Activated T-helper 17 cell treated with anti-CD3 and anti-CD28 coated beads, Interleukin-2, amount 50 U/mL, for 72 hours (primary cell): ENCODE measurements around the gene RABEP2. TPM values are rescaled to one million over a fixed set of nuclear protein-coding genes. Genes with fewer than 3 reads are reported as not detected.
"Not testable (repeated sequence)": the region's sequence is repeated elsewhere in the genome, so short reads cannot be mapped to it uniquely, and the experiment has no call there.

ENCODE experiments used
- ATAC-seq: fragments of 150-1000 bp; cut with Tn5 transposase; replicated peaks from 2 replicates; pipeline ENCODE4 v1.10.0; 2021; ENCODE audit warnings: mild to moderate bottlenecking, moderate library complexity
- H3K27ac Mint-ChIP-seq: one replicate; pipeline ENCODE4 v1.8.0; 2022; ENCODE audit warnings: mixed read lengths
- H3K27me3 Mint-ChIP-seq: one replicate; pipeline ENCODE4 v1.8.0; 2022; ENCODE audit warnings: mixed read lengths
- H3K36me3 Mint-ChIP-seq: one replicate; pipeline ENCODE4 v1.8.0; 2022; ENCODE audit warnings: low read depth, mild to moderate bottlenecking, mixed read lengths
- H3K4me1 Mint-ChIP-seq: one replicate; pipeline ENCODE4 v1.8.0; 2022; ENCODE audit warnings: mixed read lengths
- H3K4me3 Mint-ChIP-seq: one replicate; pipeline ENCODE4 v1.8.0; 2022; ENCODE audit warnings: mild to moderate bottlenecking, mixed read lengths
- H3K9me3 Mint-ChIP-seq: one replicate; pipeline ENCODE4 v1.8.0; 2022; ENCODE audit warnings: mixed read lengths
- total RNA-seq, 2 donors: library from RNA; stranded (reverse); gene quantifications; one replicate each; pipeline ENCODE4 v1.2.3, GENCODE V29; 2022

The RABEP2 gene
- total RNA-seq, 2 donors from 2014 or later, result 21.5 to 34.1 TPM

DNA sequence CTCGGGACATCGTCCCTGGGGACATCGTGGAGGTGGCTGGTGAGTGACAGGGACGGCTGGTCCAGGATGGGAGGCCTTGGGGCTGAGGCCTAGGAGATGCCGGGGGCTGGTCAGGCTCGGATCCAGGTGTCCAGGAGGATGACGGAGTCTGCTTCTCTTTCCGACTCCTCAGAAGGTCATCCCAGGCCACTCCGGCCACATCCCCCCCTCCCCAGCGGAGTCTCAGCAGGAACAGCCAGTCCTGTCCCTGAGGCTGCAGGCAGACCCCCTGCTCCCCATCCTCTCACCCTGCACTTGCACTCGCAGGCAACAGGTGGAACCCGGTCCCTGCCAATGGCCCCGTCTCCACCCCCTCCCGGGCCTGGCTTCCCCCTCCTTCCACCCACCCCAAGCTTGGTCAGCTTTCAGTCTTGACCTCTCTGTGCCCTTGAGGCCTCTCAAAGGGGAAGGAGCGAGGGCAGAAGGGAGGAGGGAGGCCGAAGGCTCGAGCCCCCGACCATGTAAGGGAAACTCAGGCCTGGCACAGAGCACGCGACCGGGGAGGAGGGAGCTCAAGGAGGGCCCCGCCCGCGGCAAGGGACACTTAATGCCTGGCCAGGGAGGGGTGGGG is 42.4 kb downstream of the RABEP2 start:
- ATAC-seq, result no peak
- Mint-ChIP-seq H3K27ac (no peak overlapping the region), H3K4me1 (no peaks in the 10 kb centered on the region), H3K36me3 (no peaks in the 10 kb centered on the region), H3K4me3 (no peak overlapping the region), H3K9me3 (no peaks in the 10 kb centered on the region), H3K27me3 (peaks cover 11% of the 10 kb centered on the region)

DNA sequence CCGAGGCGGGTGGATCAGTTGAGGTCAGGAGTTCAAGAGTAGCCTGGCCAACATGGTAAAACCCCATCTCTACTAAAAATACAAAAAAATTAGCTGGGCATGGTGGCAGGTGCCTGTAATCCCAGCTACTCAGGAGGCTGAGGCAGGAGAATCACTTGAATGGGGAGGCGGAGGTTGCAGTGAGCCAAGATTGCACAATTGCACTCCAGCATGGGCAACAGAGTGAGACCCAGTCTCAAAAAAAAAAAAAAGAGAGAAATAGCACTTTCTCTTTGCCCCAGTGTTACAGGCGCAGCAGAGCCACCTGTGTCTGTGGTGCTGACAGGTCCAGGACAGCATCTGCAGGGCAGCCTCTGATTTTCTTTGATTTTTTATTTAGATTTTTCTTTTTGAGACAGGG is 43.5 kb downstream of the RABEP2 start:
- not testable (repeated sequence) for ATAC-seq, H3K27ac Mint-ChIP-seq, H3K9me3 Mint-ChIP-seq, H3K36me3 Mint-ChIP-seq, H3K4me1 Mint-ChIP-seq
- H3K4me3 Mint-ChIP-seq, result peak overlapping the region; percentile 83
- H3K27me3 Mint-ChIP-seq, result peaks cover 11% of the 10 kb centered on the region

DNA sequence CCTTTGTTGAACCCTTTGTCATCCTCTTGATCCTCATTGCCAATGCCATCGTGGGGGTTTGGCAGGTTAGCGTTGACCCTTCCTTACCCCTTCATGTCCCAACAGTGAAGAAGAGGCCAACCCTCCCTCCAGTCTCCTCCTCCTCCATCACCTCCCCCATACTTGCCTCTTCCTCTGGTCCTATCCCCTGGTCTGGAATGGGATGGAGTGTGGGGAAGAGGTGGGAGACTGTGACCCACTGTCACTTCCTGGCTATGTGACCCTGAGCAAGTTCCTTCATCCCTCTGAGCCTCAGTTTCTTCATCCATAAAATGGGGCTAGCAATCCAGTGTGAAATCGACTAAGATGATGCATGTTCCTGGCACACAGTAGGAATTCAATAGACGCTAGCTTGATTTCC is 44.1 kb downstream of the RABEP2 start:
- Mint-ChIP-seq H3K4me3 (peak overlapping the region; percentile 83), H3K4me1 (no peaks in the 10 kb centered on the region), H3K9me3 (no peaks in the 10 kb centered on the region), H3K27me3 (peaks cover 11% of the 10 kb centered on the region), H3K36me3 (no peaks in the 10 kb centered on the region), H3K27ac (no peak overlapping the region)
- ATAC-seq, result no peak

DNA sequence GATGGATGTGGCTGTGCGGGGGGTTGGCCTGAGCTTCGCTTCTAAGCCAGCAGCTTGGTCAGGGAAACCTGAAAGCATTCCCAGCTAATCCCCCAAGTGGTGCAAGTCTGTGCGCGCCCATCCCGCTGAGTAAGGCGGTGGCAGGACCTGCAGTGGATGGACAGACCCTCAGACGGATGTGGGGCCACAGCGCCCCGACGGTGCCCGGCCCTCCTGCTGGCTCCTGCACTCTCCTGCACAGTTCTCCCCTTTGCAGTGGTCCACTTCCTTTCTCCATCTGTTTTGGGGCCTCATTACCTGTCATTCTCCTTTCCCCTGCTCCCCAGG is 44.5 kb downstream of the RABEP2 start:
- H3K36me3 Mint-ChIP-seq, result no peaks in the 10 kb centered on the region
- H3K4me3 Mint-ChIP-seq, result peak overlapping the region; percentile 83
- no peak for ATAC-seq
- H3K27ac Mint-ChIP-seq, result no peak overlapping the region
- peaks cover 11% of the 10 kb centered on the region for H3K27me3 Mint-ChIP-seq
- H3K4me1 Mint-ChIP-seq, result no peaks in the 10 kb centered on the region
- H3K9me3 Mint-ChIP-seq, result no peaks in the 10 kb centered on the region

DNA sequence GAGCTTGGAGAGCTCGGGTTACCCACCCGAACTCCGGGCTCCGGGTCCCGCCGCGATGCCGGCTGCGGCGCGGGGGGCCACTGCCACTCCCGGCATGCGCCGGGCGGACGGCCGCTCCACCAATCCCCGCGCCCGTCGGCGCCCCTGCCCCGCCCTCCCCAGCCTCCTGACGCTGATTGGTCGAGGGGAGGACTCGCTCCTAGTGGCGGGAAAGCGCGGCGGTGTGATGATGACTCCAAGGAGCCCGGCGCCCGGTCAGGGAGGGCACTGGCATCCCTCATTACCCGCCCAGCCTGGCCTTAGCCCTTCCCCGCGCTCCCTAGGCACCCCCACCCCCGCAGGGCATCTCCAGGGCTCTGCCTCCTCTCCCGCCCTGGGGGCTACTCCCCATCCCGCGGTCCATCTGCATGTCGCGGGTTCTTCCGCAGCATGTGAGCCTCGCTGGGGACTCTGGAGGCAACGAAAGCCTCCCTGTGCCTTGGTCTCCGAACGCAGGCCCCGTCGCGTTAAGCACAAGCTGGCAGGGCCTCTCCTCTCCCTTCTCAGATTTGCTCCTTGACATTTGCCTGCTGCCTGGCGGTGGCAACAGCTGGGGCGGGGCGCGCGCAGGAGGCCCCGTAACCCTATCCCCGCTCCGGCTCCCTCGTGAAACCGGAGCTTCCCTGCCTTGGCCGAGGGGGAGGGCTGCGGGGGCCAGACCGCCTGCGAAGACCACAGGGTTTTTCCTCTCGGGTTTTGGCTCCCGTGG is 45.0 kb downstream of the RABEP2 start:
- no peaks in the 10 kb centered on the region for H3K36me3 Mint-ChIP-seq
- peak; percentile 99 for ATAC-seq

DNA sequence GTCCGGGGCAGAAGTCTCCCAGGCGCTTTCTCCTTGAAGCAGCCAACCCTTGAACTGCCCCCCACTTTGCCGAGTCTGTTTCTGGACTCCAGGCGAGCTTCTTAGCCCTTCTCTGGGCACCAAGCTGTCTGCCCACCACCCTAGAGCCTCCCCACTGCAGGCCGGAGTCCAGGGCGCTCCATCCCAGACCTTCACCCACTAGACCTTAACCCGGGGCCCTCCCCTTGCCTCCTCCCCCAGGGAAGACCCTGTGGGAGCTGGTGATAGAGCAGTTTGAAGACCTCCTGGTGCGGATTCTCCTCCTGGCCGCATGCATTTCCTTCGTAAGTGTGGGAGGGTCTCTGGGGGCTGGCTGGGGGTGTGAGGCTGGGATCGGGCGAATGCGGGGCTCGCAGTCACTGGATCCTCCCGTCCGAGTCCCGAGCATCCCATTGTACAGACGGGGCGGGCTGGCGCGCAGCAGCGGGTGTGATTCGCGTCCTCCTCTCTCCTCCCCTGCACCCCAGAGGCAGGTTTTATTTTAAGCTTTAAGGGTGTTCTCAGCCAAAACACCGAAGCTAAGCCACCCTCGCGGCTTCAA is 45.7 kb downstream of the RABEP2 start:
- Mint-ChIP-seq H3K4me3 (peak overlapping the region; percentile 83), H3K9me3 (no peaks in the 10 kb centered on the region), H3K27ac (peak overlapping the region; percentile 33), H3K27me3 (peaks cover 11% of the 10 kb centered on the region), H3K4me1 (no peaks in the 10 kb centered on the region), H3K36me3 (no peaks in the 10 kb centered on the region)
- peak; percentile 61 for ATAC-seq

More for the DNA sequence above, 45.0 kb downstream of the RABEP2 start:
- Mint-ChIP-seq H3K27ac (no peak overlapping the region), H3K4me3 (peak overlapping the region; percentile 83), H3K27me3 (peaks cover 11% of the 10 kb centered on the region), H3K9me3 (no peaks in the 10 kb centered on the region), H3K4me1 (no peaks in the 10 kb centered on the region)

DNA sequence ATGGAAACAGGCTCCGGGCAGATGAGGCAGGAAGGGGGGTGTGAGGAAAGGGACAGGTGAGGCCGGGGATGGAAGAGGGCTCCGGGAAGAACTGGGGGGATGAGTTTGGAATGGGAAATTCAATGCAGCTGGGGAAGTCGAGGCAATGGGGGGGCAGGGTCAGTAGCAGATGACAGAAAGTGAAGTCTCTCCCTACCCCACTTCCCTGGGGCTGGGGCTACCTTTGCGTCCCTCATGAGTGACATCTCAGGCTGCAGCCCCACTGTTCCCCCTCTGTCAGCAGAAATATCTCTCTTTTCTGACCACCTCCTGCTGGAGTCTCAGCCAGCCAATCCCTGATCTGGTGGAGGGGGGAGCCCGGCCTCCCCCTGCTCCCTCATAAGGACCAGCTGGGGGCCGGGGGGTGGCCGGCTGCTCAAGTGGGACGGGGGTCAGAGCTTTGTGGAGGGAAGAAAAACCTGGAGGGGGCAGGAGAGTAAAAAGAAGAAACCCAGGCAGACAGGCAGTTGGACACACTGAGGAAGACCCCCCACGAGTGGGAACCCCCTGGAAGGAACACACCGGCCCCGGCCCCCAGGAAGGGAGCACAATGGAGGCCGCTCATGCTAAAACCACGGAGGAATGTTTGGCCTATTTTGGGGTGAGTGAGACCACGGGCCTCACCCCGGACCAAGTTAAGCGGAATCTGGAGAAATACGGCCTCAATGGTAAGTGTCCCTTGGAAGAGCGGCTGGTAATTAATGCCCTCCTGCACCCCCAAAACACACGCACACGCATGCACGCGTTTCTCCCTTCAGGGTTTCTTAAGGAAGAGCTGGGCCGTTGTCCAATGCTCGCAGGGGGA is 46.7 kb downstream of the RABEP2 start, which contains the start of gene ATP2A1:
Gene ATP2A1, plus strand, starts transcription at position 406 of the 844 bp plus-strand sequence. Its CDS starts 184 bp downstream, at position 590.
- Mint-ChIP-seq H3K27me3 (peaks cover 6% of the 10 kb centered on the region), H3K27ac (peak within 1 kb of the TSS; percentile 33), H3K4me1 (no peaks in the 10 kb centered on the region)

DNA sequence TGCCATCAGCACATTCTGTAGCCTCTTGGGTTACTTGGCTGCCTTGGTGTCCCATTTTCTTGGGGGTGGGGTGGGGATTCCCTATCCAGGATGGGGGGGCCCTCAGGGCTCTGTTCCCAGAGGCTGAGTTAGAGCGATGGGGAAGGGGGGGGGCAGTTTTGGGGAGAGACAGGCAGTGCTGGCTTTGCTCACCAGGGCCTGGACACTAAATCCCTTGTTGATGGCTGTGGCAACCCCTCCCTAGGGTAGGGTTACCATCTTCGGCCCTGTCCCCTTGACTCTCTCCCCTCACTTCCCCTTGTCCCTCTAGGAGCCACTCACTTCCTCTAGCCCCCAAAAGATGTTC is 47.4 kb downstream of the RABEP2 start:
- Mint-ChIP-seq H3K36me3 (peaks cover 11% of the 10 kb centered on the region), H3K4me3 (no peak overlapping the region), H3K9me3 (no peaks in the 10 kb centered on the region), H3K27ac (no peak overlapping the region), H3K27me3 (peaks cover 6% of the 10 kb centered on the region), H3K4me1 (no peaks in the 10 kb centered on the region)
- ATAC-seq, result no peak

More for the DNA sequence above, 46.7 kb downstream of the RABEP2 start, which contains the start of gene ATP2A1:
- no peak for ATAC-seq
- H3K36me3 Mint-ChIP-seq, result peaks cover 5% of the 10 kb centered on the region
- H3K9me3 Mint-ChIP-seq, result no peaks in the 10 kb centered on the region
- peak within 1 kb of the TSS; percentile 83 for H3K4me3 Mint-ChIP-seq

DNA sequence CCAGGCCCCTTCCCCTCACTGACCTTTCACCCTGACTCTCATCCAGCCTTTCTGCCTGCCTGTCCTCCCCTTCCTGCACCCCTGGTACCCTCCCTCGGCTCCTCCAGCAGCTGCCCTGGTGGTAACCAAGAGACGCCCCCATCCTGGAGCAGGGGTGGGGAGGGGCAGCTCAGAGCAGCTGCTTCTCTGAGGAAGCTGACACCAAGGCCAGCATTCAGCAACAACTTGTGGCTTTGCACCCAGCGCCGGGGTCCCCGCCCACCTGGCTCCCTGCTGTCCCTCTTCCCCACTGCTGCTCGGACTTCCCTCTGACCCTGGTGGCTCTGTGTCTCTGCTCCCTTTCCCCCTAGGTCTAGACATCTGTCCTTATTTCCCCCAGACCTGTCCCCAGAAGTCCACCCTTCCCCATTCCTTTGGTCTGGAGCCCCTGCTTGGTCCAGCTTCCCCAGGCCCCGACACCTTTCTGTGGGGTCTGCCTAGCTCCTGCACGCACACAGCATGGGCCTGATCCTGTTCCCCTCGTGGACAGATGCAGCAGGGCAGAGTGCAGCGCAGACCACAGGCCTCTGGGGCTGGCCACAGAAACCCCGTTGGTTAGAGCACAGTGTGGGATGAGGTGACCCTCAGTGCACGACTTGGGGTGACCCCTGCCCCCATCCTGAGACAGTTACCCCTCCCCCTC is 47.9 kb downstream of the RABEP2 start:
- no peaks in the 10 kb centered on the region for H3K9me3 Mint-ChIP-seq
- no peak overlapping the region for H3K27ac Mint-ChIP-seq
- peaks cover 14% of the 10 kb centered on the region for H3K36me3 Mint-ChIP-seq
- no peaks in the 10 kb centered on the region for H3K4me1 Mint-ChIP-seq
- ATAC-seq, result no peak
- H3K4me3 Mint-ChIP-seq, result no peak overlapping the region
- peaks cover 6% of the 10 kb centered on the region for H3K27me3 Mint-ChIP-seq

DNA sequence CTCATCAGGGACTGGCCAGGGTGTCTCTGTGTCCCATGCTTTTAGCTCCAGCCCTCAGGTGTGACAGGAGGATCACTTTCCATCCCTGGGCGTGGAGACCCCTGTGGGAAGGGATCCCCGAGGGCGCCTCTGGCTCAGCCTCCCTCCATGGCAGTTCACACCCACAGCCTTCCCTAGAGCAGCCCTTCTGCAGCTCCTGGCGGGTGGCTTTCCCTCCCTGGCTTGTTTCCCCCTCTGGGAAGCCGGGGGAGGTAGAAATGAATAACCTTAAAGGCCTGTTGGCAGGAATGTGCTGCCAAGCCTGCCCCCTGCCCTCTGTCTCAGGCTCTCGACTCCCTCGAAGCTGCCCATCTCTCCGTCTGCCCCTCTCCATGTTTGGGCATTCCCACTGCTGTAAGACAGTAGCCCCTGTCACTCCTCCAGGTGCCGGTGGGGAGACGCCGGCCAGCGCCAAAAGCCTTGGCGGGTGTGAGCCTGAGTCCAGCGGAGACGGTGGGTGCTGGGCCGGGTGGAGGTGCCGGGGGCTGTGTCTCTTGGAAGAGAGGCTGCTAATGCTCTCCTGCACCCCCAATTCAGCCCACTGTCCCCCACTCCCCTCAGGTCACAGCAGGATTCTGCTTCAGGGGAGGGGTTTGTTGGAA is 48.9 kb downstream of the RABEP2 start:
- H3K36me3 Mint-ChIP-seq, result peaks cover 16% of the 10 kb centered on the region
- no peaks in the 10 kb centered on the region for H3K4me1 Mint-ChIP-seq
- no peak overlapping the region for H3K4me3 Mint-ChIP-seq
- peaks cover 4% of the 10 kb centered on the region for H3K27me3 Mint-ChIP-seq
- H3K27ac Mint-ChIP-seq, result no peak overlapping the region
- no peak for ATAC-seq
- H3K9me3 Mint-ChIP-seq, result no peaks in the 10 kb centered on the region

DNA sequence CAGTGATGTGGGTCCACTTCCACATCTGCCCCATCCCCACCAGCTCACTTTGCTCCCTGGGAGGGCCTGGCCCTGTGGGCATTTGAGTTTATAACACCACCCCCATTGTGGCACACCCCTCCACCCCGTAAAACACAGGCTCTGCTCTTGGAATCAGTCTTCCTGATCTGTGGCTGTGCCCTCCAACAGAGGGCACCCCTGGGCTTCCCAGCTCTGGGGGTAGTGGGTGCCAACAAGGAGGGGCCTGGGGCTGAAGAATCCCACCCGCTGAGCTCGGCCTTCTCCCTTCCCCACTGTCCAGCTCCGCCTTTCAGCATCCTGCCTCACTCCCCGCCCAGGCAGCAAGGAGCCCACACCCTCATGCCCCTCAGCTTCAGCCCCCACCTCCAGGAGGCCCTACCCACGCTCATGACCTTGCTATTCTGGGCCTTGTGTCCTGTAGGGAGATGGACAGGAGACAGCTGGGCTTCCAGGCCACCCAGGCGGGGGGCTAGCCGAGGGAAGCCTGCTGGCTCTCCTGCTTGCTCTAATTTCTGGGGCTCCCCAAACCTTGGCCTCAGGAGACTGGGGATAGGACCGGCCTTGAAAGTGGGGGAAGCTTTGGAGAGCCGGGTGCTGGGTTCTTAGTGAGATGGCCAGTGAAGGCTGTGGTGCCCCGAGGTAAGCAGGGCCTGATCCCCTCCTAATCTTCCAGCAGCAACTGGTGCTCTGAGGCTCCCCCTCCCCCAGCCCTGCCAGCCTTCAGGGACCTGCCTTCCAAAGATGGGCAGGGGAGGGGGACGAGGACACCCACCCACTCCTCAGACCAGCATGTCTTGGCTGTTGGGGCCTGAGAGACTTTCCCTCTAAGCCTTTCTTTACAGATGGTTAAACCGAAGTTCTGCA is 49.7 kb downstream of the RABEP2 start:
- H3K4me3 Mint-ChIP-seq, result no peak overlapping the region
- H3K36me3 Mint-ChIP-seq, result peaks cover 24% of the 10 kb centered on the region
- ATAC-seq, result no peak
- H3K27me3 Mint-ChIP-seq, result no peaks in the 10 kb centered on the region
- H3K9me3 Mint-ChIP-seq, result no peaks in the 10 kb centered on the region
- H3K4me1 Mint-ChIP-seq, result peaks cover under 1% of the 10 kb centered on the region
- no peak overlapping the region for H3K27ac Mint-ChIP-seq

DNA sequence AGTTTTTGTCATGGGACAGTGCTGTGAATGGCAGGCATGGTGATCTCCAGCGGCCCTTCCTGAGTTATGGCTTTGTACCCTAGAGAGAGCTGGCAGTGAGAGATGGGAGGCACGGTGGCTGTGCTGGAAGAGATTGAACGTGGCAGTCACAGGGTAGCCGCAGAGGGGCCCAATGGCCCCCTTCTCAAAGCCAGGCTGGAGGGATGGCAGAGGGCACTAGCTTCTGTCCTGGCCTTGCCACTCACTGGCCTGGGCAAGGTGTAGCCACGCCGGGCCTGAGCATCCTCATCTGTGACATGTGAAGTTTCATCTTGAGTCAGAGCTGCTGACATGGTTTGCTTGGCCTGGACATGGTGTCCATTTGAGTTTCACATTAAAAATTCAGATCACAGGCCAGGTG is 50.6 kb downstream of the RABEP2 start:
- Mint-ChIP-seq H3K27ac (no peak overlapping the region), H3K27me3 (no peaks in the 10 kb centered on the region), H3K36me3 (peaks cover 33% of the 10 kb centered on the region), H3K4me3 (no peak overlapping the region), H3K4me1 (peaks cover 4% of the 10 kb centered on the region), H3K9me3 (no peaks in the 10 kb centered on the region)
- ATAC-seq, result no peak
